ENCODE measurements around the gene SDS. TPM values are rescaled to one million over a fixed set of nuclear protein-coding genes. Genes with fewer than 3 reads are reported as not detected.

The SDS gene
- total RNA-seq, 2 experiments from 2014 or later, result not detected

DNA sequence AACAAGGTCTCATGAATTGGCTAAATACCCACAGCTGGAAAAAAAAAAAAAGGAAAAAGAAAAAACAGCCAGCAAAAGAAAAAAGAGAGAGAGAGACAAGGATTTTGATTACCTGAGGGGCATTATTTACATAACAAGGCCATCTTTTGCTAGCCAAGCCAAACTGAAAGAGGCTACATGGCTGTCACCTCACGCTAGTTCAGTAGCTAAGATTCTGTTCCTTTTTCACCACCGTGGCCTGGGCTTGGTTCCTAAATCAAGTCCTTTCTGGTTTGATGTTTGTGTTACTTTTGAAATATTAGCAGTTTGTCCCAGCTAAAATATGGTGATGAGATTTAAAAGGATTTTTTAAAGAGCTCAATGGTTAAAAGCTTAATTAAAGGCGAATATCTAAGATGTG is 2.0 kb upstream of the SDS start:
- Histone ChIP-seq H3K27ac (ENCODE audit: low read depth, low read length, poor library complexity, severe bottlenecking) (no peak overlapping the region), H3K9me3 (ENCODE audit: low read length) (no peaks in the 10 kb centered on the region), H3K9me2 (ENCODE audit: insufficient read depth, low read length) (no peaks in the 10 kb centered on the region), H3K4me1 (ENCODE audit: insufficient read depth, low read length, poor library complexity, severe bottlenecking) (no peaks in the 10 kb centered on the region), H3K79me2 (ENCODE audit: insufficient read depth, low read depth, low read length) (no peaks in the 10 kb centered on the region), H3K4me3 (ENCODE audit: low read depth, low read length, poor library complexity, severe bottlenecking) (no peak overlapping the region), H3K4me2 (ENCODE audit: low read length) (no peak overlapping the region), H4K20me1 (ENCODE audit: insufficient read depth, low read length) (no peaks in the 10 kb centered on the region), H3K36me3 (ENCODE audit: insufficient read depth, low read length) (no peaks in the 10 kb centered on the region), H2AFZ (ENCODE audit: low read length) (no peak overlapping the region)
- BruUV-seq (replicated peaks), result no TSS peak
- TF ChIP-seq, protein P1, sequence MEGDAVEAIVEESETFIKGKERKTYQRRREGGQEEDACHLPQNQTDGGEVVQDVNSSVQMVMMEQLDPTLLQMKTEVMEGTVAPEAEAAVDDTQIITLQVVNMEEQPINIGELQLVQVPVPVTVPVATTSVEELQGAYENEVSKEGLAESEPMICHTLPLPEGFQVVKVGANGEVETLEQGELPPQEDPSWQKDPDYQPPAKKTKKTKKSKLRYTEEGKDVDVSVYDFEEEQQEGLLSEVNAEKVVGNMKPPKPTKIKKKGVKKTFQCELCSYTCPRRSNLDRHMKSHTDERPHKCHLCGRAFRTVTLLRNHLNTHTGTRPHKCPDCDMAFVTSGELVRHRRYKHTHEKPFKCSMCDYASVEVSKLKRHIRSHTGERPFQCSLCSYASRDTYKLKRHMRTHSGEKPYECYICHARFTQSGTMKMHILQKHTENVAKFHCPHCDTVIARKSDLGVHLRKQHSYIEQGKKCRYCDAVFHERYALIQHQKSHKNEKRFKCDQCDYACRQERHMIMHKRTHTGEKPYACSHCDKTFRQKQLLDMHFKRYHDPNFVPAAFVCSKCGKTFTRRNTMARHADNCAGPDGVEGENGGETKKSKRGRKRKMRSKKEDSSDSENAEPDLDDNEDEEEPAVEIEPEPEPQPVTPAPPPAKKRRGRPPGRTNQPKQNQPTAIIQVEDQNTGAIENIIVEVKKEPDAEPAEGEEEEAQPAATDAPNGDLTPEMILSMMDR (conservative IDR thresholded peaks at IDR 0.05; ENCODE audit: low read length), result no peak
- no peak for TF ChIP-seq EZH2phosphoT487 (IDR thresholded peaks at IDR 0.05; ENCODE audit: borderline replicate concordance, low read depth, low read length)
- intact Hi-C loops (cut with micrococcal nuclease; ENCODE audit: unreplicated experiment), result no loop called here
- ChIA-PET CTCF (ENCODE audit: unreplicated experiment) (no interaction called here), POLR2A (interaction anchor here (0.5 to 1.3 kb wide), 2 partner anchors 8 to 182 kb away, joined by 3 to 4 read pairs; no protein-coding TSS in a partner anchor)
- DNase-seq (ENCODE audit: low spot score), result no peak

DNA sequence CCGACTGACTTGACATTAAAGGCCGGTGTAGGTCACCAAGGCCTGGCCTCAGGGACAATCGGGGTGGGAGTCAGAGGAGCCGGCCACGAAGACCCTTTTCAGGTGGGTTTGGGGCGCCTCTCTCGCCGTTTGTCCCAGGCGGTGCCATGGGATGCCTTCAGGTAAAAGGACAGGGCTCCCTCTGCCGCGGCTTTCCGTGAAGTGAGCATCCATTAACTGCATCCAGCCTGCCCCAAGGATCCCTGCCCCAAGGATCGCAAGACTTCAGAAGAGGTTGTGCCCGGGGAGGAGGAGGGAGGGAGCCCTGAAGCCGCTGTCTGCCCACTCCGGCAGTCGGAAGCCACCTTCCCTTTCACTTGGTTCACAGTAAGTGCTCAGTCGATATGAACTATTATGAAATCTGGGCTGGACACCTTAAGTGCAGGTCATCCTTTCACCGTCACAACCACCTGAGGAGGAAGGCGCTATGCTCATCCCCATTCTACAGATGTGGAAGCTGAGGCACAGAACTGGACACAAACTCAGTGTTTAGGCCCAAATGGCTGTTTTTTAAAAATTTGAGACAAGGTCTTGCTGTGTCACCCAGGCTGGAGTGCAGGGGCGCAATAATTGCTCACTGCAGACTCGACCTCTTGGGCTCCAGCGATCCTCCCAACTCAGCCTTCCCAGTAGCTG is 964 bp downstream of the SDS start:
- BruUV-seq (replicated peaks), result no TSS peak
- intact Hi-C loops (cut with micrococcal nuclease; ENCODE audit: unreplicated experiment), result no loop called here
- Histone ChIP-seq H3K4me1 (ENCODE audit: insufficient read depth, low read length, poor library complexity, severe bottlenecking) (peaks cover under 1% of the 10 kb centered on the region), H3K79me2 (ENCODE audit: insufficient read depth, low read depth, low read length) (no peaks in the 10 kb centered on the region), H3K36me3 (ENCODE audit: insufficient read depth, low read length) (no peaks in the 10 kb centered on the region), H4K20me1 (ENCODE audit: insufficient read depth, low read length) (no peaks in the 10 kb centered on the region), H2AFZ (ENCODE audit: low read length) (no peak overlapping the region), H3K9me2 (ENCODE audit: insufficient read depth, low read length) (no peaks in the 10 kb centered on the region), H3K4me2 (ENCODE audit: low read length) (no peak overlapping the region), H3K4me3 (ENCODE audit: low read depth, low read length, poor library complexity, severe bottlenecking) (no peak overlapping the region), H3K27ac (ENCODE audit: low read depth, low read length, poor library complexity, severe bottlenecking) (no peak overlapping the region), H3K9me3 (ENCODE audit: low read length) (no peaks in the 10 kb centered on the region)
- no peak for TF ChIP-seq EZH2phosphoT487 (IDR thresholded peaks at IDR 0.05; ENCODE audit: borderline replicate concordance, low read depth, low read length)
- TF ChIP-seq, protein P1 (conservative IDR thresholded peaks at IDR 0.05; ENCODE audit: low read length), result no peak
- POLR2A ChIA-PET, result no interaction called here
- CTCF ChIA-PET (ENCODE audit: unreplicated experiment), result no interaction called here
- no peak for DNase-seq (ENCODE audit: low spot score)
